GM18873 (cell line): ENCODE results near the gene CLEC11A.
"Not testable (repeated sequence)": the region's sequence is repeated elsewhere in the genome, so short reads cannot be mapped to it uniquely, and the experiment has no call there.

Source experiments
- ATAC-seq: cut with Tn5 transposase; IDR thresholded peaks from one replicate; pipeline ENCODE4 v1.9.1; 2021; ENCODE audit warnings: mild to moderate bottlenecking, moderate library complexity, moderate number of reproducible peaks; ENCODE audit not compliant: unreplicated experiment, low FRiP score

CLEC11A gene

GRCh38 chr19:50721441-50722137, 1.6 kb upstream of the CLEC11A start:
- ATAC-seq = no peak

- ATAC-seq = no peak
Observed at GRCh38 chr19:50722201-50723013, 757 bp upstream of the CLEC11A start.

- ATAC-seq = no peak
Observed at GRCh38 chr19:50723735-50724521, 764 bp downstream of the CLEC11A start.

GRCh38 chr19:50724522-50725217, 1.5 kb downstream of the CLEC11A start:
- ATAC-seq = no peak

GRCh38 chr19:50725218-50725910, 2.2 kb downstream of the CLEC11A start:
- no peak for ATAC-seq

- no peak for ATAC-seq
Observed at GRCh38 chr19:50725911-50726230, 2.7 kb downstream of the CLEC11A start.

GRCh38 chr19:50728084-50728737, 5.0 kb downstream of the CLEC11A start:
- no peak for ATAC-seq

GRCh38 chr19:50729894-50730293, 6.7 kb downstream of the CLEC11A start:
- no peak for ATAC-seq

- ATAC-seq = no peak
Observed at GRCh38 chr19:50735869-50736268, 12.7 kb downstream of the CLEC11A start.

GRCh38 chr19:50736338-50736737, 13.2 kb downstream of the CLEC11A start:
- ATAC-seq = no peak

GRCh38 chr19:50739132-50739913, 16.2 kb downstream of the CLEC11A start:
- ATAC-seq = no peak

- ATAC-seq = no peak
Observed at GRCh38 chr19:50739914-50740426, 16.8 kb downstream of the CLEC11A start.

- ATAC-seq = no peak
Observed at GRCh38 chr19:50741179-50741933, 18.2 kb downstream of the CLEC11A start.

- ATAC-seq = no peak
Observed at GRCh38 chr19:50743537-50743936, 20.4 kb downstream of the CLEC11A start.

- no peak for ATAC-seq
Observed at GRCh38 chr19:50745221-50745620, 22.1 kb downstream of the CLEC11A start.

GRCh38 chr19:50747141-50747540, 24.0 kb downstream of the CLEC11A start:
- not testable (repeated sequence) for ATAC-seq

- ATAC-seq = no peak
Observed at GRCh38 chr19:50749490-50749889, 26.3 kb downstream of the CLEC11A start.

- ATAC-seq = no peak
Observed at GRCh38 chr19:50750010-50750409, 26.8 kb downstream of the CLEC11A start.
